H1 (cell line): Measurements from ENCODE around the gene LCORL. TPM values are rescaled to one million over a fixed set of nuclear protein-coding genes. Genes with fewer than 3 reads are reported as not detected.

Source experiments
- CTCF ChIA-PET: fragments of 300-600 bp; sonication (Branson Sonifier 250); formaldehyde crosslinking; loops from one replicate; lab custom pipeline; 2021; ENCODE audit not compliant: partially characterized antibody; lab: Charles Lee
- POLR2A ChIA-PET: fragments of 300-600 bp; sonication (Branson Sonifier 250); formaldehyde crosslinking; loops from one replicate; lab custom pipeline; 2021; ENCODE audit warnings: inconsistent platforms; ENCODE audit not compliant: partially characterized antibody; lab: Charles Lee
- DNase-seq, 2 experiments: peaks; one replicate each; pipeline versions ENCODE4 v3.0.0 to v3.0.0-alpha.2; 2010 to 2022; ENCODE audit warnings: low spot score in 2 of 2, low read depth in 1 of 2, mixed read lengths in 1 of 2
- FAIRE-seq: peaks from 2 replicates; lab custom pipeline; 2011; peaks lifted over from hg19 to GRCh38; lab: Jason Lieb, UNC
- H2AFZ ChIP-seq: 2 replicates; pipeline ENCODE4 v1.8.1; 2012; ENCODE audit warnings: low read length, inconsistent platforms
- H2AK5ac ChIP-seq: 2 replicates; pipeline ENCODE4 v1.6.1; 2013; ENCODE audit warnings: low read depth, low read length
- H2BK120ac ChIP-seq: replicated peaks from 2 replicates; pipeline ENCODE3; 2013; ENCODE audit warnings: low read depth, low read length, inconsistent platforms
- H2BK12ac ChIP-seq: 2 replicates; pipeline ENCODE4 v1.6.1; 2013; ENCODE audit warnings: low read depth, low read length
- H2BK15ac ChIP-seq: 2 replicates; pipeline ENCODE4 v1.6.1; 2013; ENCODE audit warnings: low read length
- H2BK20ac ChIP-seq: 2 replicates; pipeline ENCODE4 v1.6.1; 2013; ENCODE audit warnings: low read length
- H2BK5ac ChIP-seq: 2 replicates; pipeline ENCODE4 v1.6.1; 2013; ENCODE audit warnings: low read depth, low read length
- H3K14ac ChIP-seq: 2 replicates; pipeline ENCODE4 v1.6.1; 2013; ENCODE audit warnings: inconsistent platforms; ENCODE audit not compliant: insufficient read length
- H3K18ac ChIP-seq: 2 replicates; pipeline ENCODE4 v1.6.1; 2013; ENCODE audit warnings: low read length; ENCODE audit errors: extremely low read depth
- H3K23ac ChIP-seq: 2 replicates; pipeline ENCODE4 v1.6.1; 2013; ENCODE audit warnings: inconsistent platforms; ENCODE audit not compliant: insufficient read length
- H3K23me2 ChIP-seq: 2 replicates; pipeline ENCODE4 v1.6.1; 2013; ENCODE audit warnings: low read depth, low read length
- H3K27ac ChIP-seq: 2 replicates; pipeline ENCODE4 v1.6.1; 2011; ENCODE audit warnings: low read depth, low read length, inconsistent platforms
- H3K27me3 ChIP-seq, 4 experiments: replicated peaks in 1 of 4; 1 replicate in 1 of 4; 2 replicates in 3 of 4; pipeline versions ENCODE4 v1.6.1 to v1.8.1; 2011 to 2013; ENCODE audit warnings: low read length in 3 of 4, mild to moderate bottlenecking in 3 of 4, inconsistent platforms in 2 of 4, mixed read lengths in 2 of 4, moderate library complexity in 1 of 4; ENCODE audit not compliant: control insufficient read depth in 3 of 4, insufficient read depth in 3 of 4; ENCODE audit errors: extremely low read depth in 1 of 4
- H3K36me3 ChIP-seq, 4 experiments: 2 replicates each; pipeline versions ENCODE4 v1.6.1 to v1.8.1; 2011 to 2013; ENCODE audit warnings: mild to moderate bottlenecking in 4 of 4, low read length in 3 of 4, moderate library complexity in 2 of 4, control low read depth in 1 of 4, inconsistent platforms in 1 of 4; ENCODE audit not compliant: insufficient read depth in 4 of 4, control insufficient read depth in 2 of 4
- H3K4ac ChIP-seq: replicated peaks from 2 replicates; pipeline ENCODE3; 2013; ENCODE audit warnings: low read length, low read depth, mixed read lengths, inconsistent platforms; ENCODE audit not compliant: insufficient read length
- H3K4me1 ChIP-seq, 4 experiments: replicated peaks in 1 of 4; 1 replicate in 1 of 4; 2 replicates in 3 of 4; pipeline versions ENCODE4 v1.6.1 to v1.8.1; 2011 to 2013; ENCODE audit warnings: low read length in 3 of 4, inconsistent platforms in 2 of 4, mixed read lengths in 1 of 4; ENCODE audit not compliant: insufficient read depth in 4 of 4, control insufficient read depth in 3 of 4
- H3K4me2 ChIP-seq, 2 experiments: 2 replicates each; pipeline versions ENCODE4 v1.6.1 to v1.8.1; 2011 to 2013; ENCODE audit warnings: low read depth in 2 of 2, low read length in 2 of 2, control low read depth in 1 of 2, inconsistent platforms in 1 of 2, mild to moderate bottlenecking in 1 of 2; ENCODE audit not compliant: insufficient read depth in 1 of 2
- H3K4me3 ChIP-seq, 4 experiments: fragments of 200-600, 300-600 bp in 1 of 4; sonication (generic), shearing (Covaris generic), sonication (Bioruptor Twin) in 1 of 4; 2 replicates each; pipeline versions ENCODE4 v1.5.1 to v1.8.1; 2011 to 2016; ENCODE audit warnings: low read length in 4 of 4, low read depth in 3 of 4, control low read depth in 2 of 4, inconsistent platforms in 2 of 4, mild to moderate bottlenecking in 2 of 4, mixed read lengths in 1 of 4, moderate library complexity in 1 of 4; ENCODE audit not compliant: insufficient read depth in 2 of 4; ENCODE audit errors: extremely low read depth in 1 of 4
- H3K56ac ChIP-seq: replicated peaks from 2 replicates; pipeline ENCODE3; 2013; ENCODE audit warnings: low read depth, mild to moderate bottlenecking, mixed read lengths, low read length, inconsistent platforms; ENCODE audit not compliant: insufficient read length
- H3K79me1 ChIP-seq: 2 replicates; pipeline ENCODE4 v1.6.1; 2013; ENCODE audit warnings: low read depth, low read length, control low read depth
- H3K79me2 ChIP-seq, 2 experiments: 2 replicates each; pipeline versions ENCODE4 v1.6.1 to v1.8.1; 2012 to 2013; ENCODE audit warnings: low read length in 2 of 2, mild to moderate bottlenecking in 2 of 2, inconsistent platforms in 1 of 2; ENCODE audit not compliant: insufficient read depth in 2 of 2, control insufficient read depth in 1 of 2
- H3K9ac ChIP-seq, 4 experiments: replicated peaks in 1 of 4; 1 replicate in 1 of 4; 2 replicates in 3 of 4; pipeline versions ENCODE4 v1.6.1 to v1.8.1; 2011 to 2013; ENCODE audit warnings: low read depth in 3 of 4, low read length in 3 of 4, control low read depth in 2 of 4, mild to moderate bottlenecking in 2 of 4, moderate library complexity in 2 of 4, inconsistent platforms in 1 of 4; ENCODE audit errors: extremely low read depth in 1 of 4
- H3K9me3 ChIP-seq, 2 experiments: 2 replicates each; pipeline versions ENCODE4 v1.6.1 to v1.8.1; 2012 to 2013; ENCODE audit warnings: mild to moderate bottlenecking in 2 of 2, moderate library complexity in 2 of 2, control low read depth in 1 of 2, inconsistent platforms in 1 of 2, low read depth in 1 of 2, low read length in 1 of 2, mixed read lengths in 1 of 2; ENCODE audit not compliant: insufficient read depth in 2 of 2
- H4K20me1 ChIP-seq, 2 experiments: replicated peaks in 1 of 2; 2 replicates each; pipeline versions ENCODE3 to v1.8.1; 2011 to 2013; ENCODE audit warnings: inconsistent platforms in 2 of 2, low read length in 2 of 2, mild to moderate bottlenecking in 1 of 2; ENCODE audit not compliant: insufficient read depth in 2 of 2, control insufficient read depth in 1 of 2
- H4K5ac ChIP-seq: 2 replicates; pipeline ENCODE4 v1.6.1; 2013; ENCODE audit warnings: low read length, low read depth, mixed read lengths, inconsistent platforms; ENCODE audit not compliant: insufficient read length
- H4K8ac ChIP-seq: 2 replicates; pipeline ENCODE4 v1.8.0; 2013; ENCODE audit warnings: mild to moderate bottlenecking, moderate library complexity, low read length, inconsistent platforms; ENCODE audit not compliant: insufficient read depth; ENCODE audit errors: extremely low read depth
- H4K91ac ChIP-seq: replicated peaks from 2 replicates; pipeline ENCODE3; 2013; ENCODE audit warnings: low read length, mixed read lengths, inconsistent platforms; ENCODE audit not compliant: insufficient read length
- MAX ChIP-seq: IDR thresholded peaks from 2 replicates; pipeline ENCODE4 v1.6.1; 2012; ENCODE audit warnings: inconsistent platforms
- polyA plus RNA-seq, 7 experiments: library from polyadenylated mRNA; depleted of rRNA in 3 of 7; stranded (reverse) in 5 of 7; unstranded in 2 of 7; fragments of >200 nt in 5 of 7; fragments of 200-250 nt in 2 of 7; gene quantifications; 1 replicate in 5 of 7; 2 replicates in 1 of 7; 4 replicates in 1 of 7; pipeline versions ENCODE4 v1.2.1 to v1.2.3, GENCODE V29; 2011 to 2013; ENCODE audit warnings: missing spikeins in 2 of 7, mixed read lengths in 2 of 7
- total RNA-seq: library from RNA; stranded (reverse); fragmentation: NEBNext Ultra II Directional; extraction: Animal tissue kit (Norgen Biotek cat#: 25700); gene quantifications from 2 replicates; pipeline ENCODE4 v1.2.1, GENCODE V29; 2021

The LCORL gene
- total and polyA plus RNA-seq, 2 of the 8 experiments (the other 6 are each of a cell fraction or from before 2014, with no cell fraction given), result 2.2 to 19.2 TPM

- H2BK120ac ChIP-seq, result no peak overlapping the region
- H3K79me1 ChIP-seq, result no peaks in the 10 kb centered on the region
- H3K4me2 ChIP-seq, result no peak overlapping the region
- 0 out of 7 replicates have a peak, but pooled peaks cover 0 to 3% (median 0%) of the 10 kb centered on the region in 4 experiments for H3K4me1 ChIP-seq
- no peak overlapping the region for H2AK5ac ChIP-seq
- DNase-seq (no peak), FAIRE-seq (no peak)
- H3K23ac ChIP-seq, result no peak overlapping the region
- H3K18ac ChIP-seq, result no peak overlapping the region
- H2BK5ac ChIP-seq, result no peak overlapping the region
- CTCF ChIA-PET, result no interaction called here
- H4K5ac ChIP-seq, result no peak overlapping the region
- H3K27me3 ChIP-seq, result no peaks in the 10 kb centered on the region
- no peak overlapping the region for H3K4ac ChIP-seq
- no peak overlapping the region for H3K14ac ChIP-seq
- H2BK15ac ChIP-seq, result no peak overlapping the region
- POLR2A ChIA-PET, result no interaction called here
- H2AFZ ChIP-seq, result no peak overlapping the region
- H3K27ac ChIP-seq, result no peak overlapping the region
- no peak overlapping the region for H3K9ac ChIP-seq
- H4K20me1 ChIP-seq, result no peaks in the 10 kb centered on the region
- H3K56ac ChIP-seq, result no peak overlapping the region
- H2BK12ac ChIP-seq, result no peak overlapping the region
- no peaks in the 10 kb centered on the region for H3K9me3 ChIP-seq
- no peak overlapping the region for H2BK20ac ChIP-seq
- H3K79me2 ChIP-seq, result peaks cover 0 to 8% of the 10 kb centered on the region in 2 experiments; a peak in 2 of 4 replicates
- H4K91ac ChIP-seq, result no peak overlapping the region
- H4K8ac ChIP-seq, result no peak overlapping the region
- H3K23me2 ChIP-seq, result no peaks in the 10 kb centered on the region
- no peak for TF ChIP-seq MAX
- no peak overlapping the region for H3K4me3 ChIP-seq
- no peaks in the 10 kb centered on the region for H3K36me3 ChIP-seq
Measured at GRCh38 chr4:17968721-17969120, 52.8 kb downstream of the LCORL start.
